Measurements from ENCODE around the gene TPK1.

DNA sequence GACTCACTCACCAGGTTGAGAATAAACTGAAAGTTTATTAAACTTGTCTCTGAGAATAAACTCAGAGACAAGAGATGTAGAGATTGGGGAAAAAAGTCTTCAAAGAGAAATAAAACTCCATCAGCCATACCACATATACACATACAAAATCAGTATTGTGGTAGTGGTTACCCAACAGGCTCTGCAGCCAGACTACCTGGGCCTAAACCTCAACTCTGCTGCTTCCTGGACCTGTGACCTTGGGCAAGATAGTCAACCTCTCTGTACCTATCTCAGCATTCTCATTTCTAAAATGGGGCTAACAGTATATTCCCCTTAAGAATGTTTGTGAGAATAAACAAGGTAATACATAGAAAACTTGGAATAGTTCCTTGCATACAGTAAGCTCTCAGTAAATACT, 15.3 kb downstream of the TPK1 start:
- TF ChIP-seq POLR2A (IDR thresholded peaks at IDR 0.05): no peak
- TF ChIP-seq, protein P1, sequence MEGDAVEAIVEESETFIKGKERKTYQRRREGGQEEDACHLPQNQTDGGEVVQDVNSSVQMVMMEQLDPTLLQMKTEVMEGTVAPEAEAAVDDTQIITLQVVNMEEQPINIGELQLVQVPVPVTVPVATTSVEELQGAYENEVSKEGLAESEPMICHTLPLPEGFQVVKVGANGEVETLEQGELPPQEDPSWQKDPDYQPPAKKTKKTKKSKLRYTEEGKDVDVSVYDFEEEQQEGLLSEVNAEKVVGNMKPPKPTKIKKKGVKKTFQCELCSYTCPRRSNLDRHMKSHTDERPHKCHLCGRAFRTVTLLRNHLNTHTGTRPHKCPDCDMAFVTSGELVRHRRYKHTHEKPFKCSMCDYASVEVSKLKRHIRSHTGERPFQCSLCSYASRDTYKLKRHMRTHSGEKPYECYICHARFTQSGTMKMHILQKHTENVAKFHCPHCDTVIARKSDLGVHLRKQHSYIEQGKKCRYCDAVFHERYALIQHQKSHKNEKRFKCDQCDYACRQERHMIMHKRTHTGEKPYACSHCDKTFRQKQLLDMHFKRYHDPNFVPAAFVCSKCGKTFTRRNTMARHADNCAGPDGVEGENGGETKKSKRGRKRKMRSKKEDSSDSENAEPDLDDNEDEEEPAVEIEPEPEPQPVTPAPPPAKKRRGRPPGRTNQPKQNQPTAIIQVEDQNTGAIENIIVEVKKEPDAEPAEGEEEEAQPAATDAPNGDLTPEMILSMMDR (IDR thresholded peaks at IDR 0.05): no peak

Measured in uterus (tissue), 2 donors.